Stimulated activated CD8-positive, alpha-beta memory T cell treated with anti-CD3 and anti-CD28 coated beads, Interleukin-15, amount 100 ng/mL, for 48 hours (primary cell): ENCODE results near the gene ADSS2.

ENCODE experiments used
- DNase-seq, 2 donors: peaks; one replicate each; pipeline ENCODE4 v3.0.0-alpha.2; 2020; ENCODE audit warnings: low read depth in 2 of 2

ADSS2 gene

DNA sequence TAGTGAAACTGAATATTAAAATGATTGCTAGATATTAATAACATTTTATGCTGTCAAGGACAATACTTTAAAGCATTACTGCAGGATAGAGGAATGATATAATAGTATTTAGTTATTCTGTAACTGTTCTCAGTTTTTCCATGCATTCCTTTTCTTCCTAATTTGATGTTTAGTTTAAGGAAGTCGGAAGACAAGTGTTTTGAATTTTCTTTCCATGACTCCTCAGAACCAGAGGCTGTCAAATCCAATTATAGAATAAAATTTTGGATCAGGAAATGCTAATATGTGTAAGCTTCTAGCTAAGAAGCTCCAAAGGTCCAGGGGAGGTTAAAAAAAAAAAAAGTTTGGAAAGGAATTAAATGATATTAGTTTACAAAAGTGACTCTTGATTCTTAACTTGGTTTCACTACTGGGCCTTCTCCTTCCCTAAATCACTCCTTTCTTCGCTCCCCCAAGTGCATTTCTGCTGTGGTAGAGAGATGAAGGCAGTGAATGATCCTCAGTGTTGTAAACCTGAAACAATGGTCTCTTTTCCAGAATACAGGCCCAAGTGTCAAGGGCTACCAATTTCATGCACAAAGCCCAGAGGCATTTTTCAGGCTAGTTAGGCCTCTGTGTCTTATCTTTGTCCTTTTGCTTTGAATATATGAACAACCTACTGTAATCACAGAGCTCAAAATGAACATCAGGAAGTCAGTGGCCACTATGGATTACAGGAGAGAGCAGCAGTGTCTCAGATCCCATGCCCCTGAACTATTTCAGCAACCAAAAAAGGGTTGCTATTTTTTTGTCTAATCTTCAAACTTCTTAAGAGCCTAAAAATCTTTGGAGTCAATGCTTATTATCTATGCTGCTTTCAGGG lies 6.2 kb downstream of the ADSS2 start:
- DNase-seq, result no peak

DNA sequence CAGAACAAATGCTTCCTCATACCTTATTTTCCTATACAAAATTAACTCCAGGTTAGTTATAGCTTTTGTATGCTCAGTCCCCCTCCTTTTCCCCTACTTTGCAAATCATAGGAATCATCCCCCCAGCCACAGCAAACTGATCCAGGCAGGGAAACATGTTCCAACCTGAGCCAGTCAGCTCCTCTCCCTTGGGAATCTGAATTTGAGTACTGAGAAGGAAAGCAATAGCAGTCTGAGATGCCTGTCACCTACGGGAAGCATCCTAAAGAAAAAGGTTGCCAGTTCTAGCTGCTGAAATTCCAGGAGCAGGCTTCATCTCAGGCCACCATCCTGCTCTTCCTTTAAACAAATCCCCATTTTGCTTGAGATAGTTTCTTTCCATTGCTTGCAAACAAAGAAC lies 6.9 kb downstream of the ADSS2 start:
- DNase-seq, result no peak

- DNase-seq, result no peak
Measured at GRCh38 chr1:244442850-244443249, 8.9 kb downstream of the ADSS2 start.

GRCh38 chr1:244439391-244440032 lies 12.2 kb downstream of the ADSS2 start:
- no peak for DNase-seq

DNA sequence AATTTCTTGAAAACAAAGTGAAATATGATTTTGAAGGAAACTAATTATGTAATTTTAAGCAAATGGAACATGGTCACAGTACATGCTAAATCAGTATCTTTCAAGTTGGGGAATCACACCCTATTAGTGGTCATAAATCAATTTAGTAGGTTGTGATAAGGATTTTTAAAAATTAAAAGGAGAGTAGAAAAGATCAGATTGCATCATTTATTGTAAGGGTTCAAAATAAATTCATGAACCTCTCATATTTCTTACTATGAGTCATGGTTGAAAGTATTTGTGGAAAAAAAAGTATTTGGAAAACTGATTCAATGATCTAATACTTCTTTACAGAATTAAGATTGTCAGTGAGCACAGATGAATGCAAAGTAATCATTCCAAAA lies 14.6 kb downstream of the ADSS2 start:
- DNase-seq, result no peak

DNA sequence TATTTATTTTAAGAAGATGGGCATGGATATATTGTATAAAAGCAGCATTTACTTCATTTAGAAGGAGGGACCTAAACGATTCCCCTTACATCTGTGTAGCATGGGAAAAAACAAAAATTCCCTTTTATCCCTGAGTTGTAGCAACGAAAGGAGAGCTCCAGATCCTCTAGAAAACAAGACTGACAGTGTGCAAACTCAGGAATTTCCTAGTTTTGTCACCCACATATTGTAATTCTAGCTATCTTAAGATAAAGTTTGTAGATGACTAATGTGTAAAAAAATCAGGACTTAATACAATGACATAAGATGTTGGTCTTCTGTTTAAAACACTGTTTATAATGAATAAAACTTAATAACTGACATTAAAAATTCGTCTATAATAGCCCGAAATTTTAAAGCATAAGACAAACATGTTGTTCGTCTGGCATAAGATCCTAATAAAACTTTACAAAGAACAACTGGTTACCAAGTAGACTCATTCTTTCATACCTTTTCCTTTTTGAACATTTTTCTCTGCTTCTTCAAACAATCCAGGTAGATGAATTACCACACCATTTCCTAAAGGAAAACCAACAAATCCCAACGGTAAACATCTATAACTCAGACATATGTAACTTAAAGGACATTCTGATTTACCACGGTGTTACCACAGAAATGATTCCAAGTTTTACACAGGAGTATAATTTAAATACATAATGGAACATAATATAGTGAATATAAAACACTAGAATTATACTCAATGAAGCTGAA lies 15.2 kb downstream of the ADSS2 start:
- no peak for DNase-seq

DNA sequence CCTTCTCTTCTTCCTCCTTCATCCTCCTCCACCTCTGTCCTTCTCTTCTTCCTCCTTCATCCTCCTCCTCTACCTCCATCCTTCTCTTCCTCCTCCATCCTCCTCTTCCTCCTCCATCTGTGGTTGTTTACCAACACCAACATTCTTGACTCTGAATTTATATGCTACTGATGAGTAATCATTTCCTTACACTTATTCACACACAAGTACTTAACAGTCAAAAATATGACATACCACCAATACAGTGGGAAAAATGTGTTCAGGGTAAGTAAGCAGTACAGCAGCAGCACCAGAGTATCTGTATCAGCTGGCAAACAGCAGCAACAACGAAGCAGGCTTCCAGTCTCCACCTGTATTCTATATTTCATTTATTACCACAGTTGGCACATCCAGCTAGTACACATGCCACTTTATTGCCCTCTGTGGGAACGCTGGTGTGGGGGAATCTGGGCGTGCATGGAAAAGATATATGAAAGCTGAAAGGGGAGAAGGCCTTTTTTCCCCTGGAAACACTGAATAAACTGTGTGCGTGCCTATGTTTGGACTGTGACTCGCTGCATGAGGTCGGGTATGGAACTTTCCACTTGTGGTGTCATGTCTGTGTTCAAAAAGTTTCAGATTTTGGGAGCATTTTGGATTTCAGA lies 16.0 kb downstream of the ADSS2 start:
- DNase-seq, result no peak

GRCh38 chr1:244431166-244431565 lies 20.5 kb downstream of the ADSS2 start:
- DNase-seq, result no peak

DNA sequence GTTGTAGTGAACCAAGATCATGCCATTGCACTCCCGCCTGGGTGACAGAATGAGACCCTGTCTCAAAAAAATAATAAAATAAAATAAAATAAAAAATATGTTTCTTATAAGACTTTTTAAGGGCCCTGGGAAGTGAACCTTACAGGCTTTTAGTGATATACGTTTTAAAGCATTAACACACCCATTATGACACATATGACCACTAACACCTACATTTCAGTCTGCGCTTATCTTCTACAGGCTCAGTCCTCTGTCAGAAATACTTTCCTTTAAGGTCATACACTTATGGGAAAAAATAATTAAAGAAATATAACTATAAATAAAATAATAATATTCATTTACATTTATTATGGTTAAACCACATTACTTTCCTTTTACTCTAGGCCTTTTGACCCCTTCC lies 21.9 kb downstream of the ADSS2 start:
- no peak for DNase-seq

DNA sequence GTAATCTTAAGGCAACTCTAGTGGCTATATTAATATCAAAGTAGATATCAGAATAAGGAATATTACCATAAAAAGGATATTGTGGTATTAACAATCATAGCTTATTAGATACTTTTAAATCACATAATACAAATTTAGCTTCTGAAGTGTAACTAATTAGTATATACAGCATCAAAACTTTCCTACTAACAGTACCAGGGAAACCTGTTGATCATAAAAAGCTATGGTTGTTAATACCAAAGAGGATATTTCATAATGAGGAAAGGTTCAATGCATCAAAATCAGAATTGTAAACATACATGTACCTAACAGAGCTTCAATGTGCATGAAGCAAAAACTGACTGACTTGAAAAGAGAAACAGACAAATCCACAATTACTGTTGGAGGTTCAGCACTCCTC lies 24.1 kb downstream of the ADSS2 start:
- DNase-seq, result no peak

- no peak for DNase-seq
Measured at GRCh38 chr1:244424649-244425334, 26.9 kb downstream of the ADSS2 start.

- DNase-seq, result no peak
Measured at GRCh38 chr1:244422174-244422573, 29.5 kb downstream of the ADSS2 start.

DNA sequence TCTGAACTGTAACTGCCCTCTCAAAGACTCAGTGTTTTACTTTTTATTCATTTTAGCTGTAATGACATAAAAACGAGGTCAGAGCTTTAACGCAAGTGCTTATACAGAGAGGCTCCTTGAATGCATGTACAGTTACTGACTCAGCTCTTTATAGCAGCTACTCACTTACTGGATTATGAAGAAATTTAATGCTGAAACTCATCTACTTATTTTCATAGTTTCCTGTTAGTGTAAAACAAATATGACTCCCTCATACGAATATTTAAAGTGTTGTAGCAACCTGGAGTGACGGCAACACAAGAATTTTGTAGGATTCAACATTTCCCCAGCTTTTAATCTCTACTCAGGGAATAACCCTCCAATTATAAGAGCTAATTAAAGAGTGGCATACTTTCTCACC lies 32.7 kb downstream of the ADSS2 start:
- no peak for DNase-seq

DNA sequence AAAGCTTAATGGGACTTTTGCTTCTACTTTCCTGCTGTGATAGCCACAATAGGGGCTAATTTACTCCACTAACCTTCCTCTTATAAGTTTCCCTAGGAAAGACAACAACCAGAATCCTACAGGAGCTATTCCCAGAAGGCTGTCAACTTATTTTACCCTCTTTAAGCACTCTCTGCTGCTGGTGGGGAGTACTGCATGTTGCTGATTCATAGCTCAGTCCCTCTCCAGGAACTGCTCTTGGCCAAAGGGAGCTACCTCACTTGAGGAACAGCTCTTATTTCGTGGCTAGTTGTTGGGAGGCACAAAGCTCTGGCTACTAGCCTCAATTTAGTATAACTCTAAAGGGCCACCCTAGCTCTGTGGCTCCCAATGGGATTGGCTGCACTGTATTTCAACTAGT lies 37.2 kb downstream of the ADSS2 start:
- no peak for DNase-seq

DNA sequence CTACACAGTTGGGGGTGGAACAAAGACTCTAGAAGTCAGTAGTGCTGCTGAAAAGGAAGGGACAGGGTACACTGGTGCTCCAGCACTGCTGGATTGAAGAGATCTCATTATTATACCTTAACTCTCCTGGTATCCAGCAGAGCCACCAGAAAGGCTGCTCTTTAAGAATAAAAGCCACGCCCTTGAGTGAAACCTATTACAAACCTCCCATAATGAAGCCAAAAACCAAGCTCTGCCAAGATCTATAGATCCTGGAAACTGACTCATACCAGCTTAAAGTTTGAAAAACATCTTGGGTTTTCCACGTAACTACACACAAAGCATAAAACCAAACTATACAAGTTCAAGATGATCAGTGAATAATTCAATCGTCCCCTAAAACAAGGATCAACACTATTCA lies 38.0 kb downstream of the ADSS2 start:
- DNase-seq, result no peak

DNA sequence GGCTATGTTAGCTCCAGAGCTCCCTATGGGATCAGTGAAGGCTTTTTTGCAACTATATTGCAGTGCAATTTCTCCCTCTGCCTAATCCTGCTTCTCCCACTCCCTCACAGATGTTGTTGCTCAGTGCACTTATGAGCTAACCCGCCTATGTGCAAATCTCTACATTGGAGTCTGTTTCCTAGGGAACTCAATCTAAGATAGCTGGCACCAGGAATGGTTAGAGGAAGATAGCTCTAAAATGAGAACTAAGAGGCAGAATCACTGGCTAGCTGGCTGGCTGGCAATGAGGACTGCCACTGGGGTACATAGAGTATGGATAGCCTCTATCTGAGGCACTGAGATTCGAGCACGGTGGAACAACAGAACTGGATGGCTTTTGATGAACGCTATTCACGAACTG lies 39.5 kb downstream of the ADSS2 start:
- no peak for DNase-seq

GRCh38 chr1:244409701-244410100 lies 42.0 kb downstream of the ADSS2 start:
- no peak for DNase-seq

- DNase-seq, result no peak
Measured at GRCh38 chr1:244406337-244406736, 45.4 kb downstream of the ADSS2 start.

DNA sequence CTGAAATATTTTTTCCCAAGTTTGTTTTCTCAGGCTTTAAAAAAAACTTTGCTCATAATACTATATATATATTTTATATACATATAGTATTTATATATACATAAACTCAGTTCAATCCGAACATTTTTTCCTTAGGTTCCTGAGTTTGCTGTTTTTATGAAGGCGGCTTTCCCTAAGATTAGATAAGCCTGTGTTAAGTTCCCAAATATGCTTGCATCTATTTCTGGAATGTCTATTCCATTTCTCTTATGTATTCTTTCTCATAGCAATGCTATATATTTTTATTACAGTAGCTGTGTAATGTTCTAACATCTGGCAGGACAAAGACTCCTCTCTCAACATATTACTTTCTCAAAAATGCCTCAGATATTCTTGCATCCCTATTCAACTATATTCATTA lies 45.9 kb downstream of the ADSS2 start:
- DNase-seq, result no peak

DNA sequence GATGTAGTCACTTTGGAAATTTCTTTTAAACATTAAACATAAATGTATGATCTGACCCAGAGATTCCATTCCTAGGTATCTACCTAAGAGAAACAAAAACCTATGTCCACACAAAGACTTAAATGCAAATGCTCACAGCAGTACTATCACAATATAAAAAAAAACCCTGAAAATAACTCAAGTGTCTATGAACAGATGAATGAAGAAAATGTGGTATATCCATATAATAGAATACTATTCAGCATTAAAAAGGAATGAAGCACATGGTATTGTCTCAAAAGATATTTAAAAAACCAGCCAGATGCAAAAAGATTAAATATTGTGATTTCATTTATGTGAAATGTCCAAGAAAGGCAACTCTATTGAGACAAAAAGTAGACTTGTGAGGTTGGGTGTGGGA lies 48.3 kb downstream of the ADSS2 start:
- no peak for DNase-seq

DNA sequence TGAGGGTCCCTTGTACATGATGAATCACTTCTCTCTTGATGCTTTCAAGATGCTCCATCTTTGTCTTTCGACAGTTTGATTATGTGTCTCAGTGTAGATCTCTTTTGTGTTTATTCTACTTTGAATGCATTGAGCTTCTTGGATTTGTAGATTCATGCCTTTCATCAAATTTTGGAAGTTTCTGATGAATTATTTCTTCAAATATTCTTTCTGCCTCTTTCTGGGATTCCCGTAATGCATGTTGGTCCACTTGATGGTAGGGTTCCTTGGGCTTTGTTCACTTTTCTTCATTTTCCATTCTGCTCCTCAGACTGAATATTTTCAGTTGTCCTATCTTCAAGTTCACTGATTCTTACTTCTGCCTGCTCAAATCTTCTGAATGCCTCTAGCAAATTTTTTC lies 50.7 kb downstream of the ADSS2 start:
- no peak for DNase-seq

DNA sequence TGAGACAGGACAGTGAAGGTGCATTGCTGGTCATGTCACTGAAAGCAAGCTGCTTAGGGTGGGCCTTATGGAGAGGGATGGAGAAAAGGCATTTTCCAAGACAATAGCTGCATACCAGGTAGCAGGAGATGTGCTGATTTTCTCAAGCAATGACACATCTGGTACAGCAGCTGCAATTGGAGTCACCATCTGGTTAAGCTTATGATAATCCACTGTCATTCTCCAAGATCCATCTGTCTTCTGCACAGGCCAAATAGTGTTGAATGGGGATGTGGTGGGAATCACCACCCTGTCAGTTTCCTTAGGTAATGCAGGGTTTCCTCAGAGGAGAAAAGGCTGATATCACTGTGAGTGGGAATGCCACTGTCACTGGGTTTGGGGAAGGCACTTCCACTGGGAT lies 54.6 kb downstream of the ADSS2 start:
- no peak for DNase-seq
